Measurements from ENCODE around the gene GOLGA6L1.
"Not testable (repeated sequence)": the region's sequence is repeated elsewhere in the genome, so short reads cannot be mapped to it uniquely, and the experiment has no call there.

The GOLGA6L1 gene, protein sequence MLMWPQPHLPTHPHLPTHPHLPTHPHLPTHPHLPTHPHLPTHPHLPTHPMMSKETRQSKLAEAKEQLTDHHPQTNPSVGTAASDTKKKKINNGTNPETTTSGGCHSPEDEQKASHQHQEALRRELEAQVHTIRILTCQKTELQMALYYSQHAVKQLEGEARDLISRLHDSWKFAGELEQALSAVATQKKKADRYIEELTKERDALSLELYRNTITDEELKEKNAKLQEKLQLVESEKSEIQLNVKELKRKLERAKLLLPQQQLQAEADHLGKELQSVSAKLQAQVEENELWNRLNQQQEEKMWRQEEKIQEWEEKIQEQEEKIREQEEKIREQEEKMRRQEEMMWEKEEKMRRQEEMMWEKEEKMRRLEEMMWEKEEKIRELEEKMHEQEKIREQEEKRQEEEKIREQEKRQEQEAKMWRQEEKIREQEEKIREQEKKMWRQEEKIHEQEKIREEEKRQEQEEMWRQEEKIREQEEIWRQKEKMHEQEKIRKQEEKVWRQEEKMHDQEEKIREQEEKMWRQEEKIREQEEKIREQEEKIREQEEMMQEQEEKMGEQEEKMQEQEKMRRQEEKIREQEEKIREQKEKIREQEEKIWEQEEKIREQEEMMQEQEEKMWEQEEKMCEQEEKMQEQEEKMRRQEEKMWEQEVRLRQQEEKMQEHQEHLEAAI
- 0 reads per million in 3 donors for total RNA-seq

- not testable (repeated sequence) for DNase-seq; H3K27ac ChIP-seq (ENCODE audit: insufficient read depth, low read length, poor library complexity, severe bottlenecking); H3K9me3 ChIP-seq (ENCODE audit: control insufficient read depth, low read length); H3K27me3 ChIP-seq (replicated peaks; ENCODE audit: control insufficient read depth, insufficient read depth, low read length, poor library complexity, severe bottlenecking); H3K4me1 ChIP-seq (ENCODE audit: control insufficient read depth, insufficient read depth, low read length, poor library complexity, severe bottlenecking); H3K36me3 ChIP-seq (ENCODE audit: control insufficient read depth, insufficient read depth, low read length); H3K4me3 ChIP-seq (ENCODE audit: insufficient read depth, low read depth, low read length, poor library complexity, severe bottlenecking)
Observed at GRCh38 chr15:23136722-23137121, at the start of gene GOLGA6L1. GOLGA6L1 (minus strand) TSS chr15:23136822; CDS start chr15:23136731, 91 bp downstream.

GRCh38 chr15:23181201-23181600 lies 44.6 kb upstream of the GOLGA6L1 start:
- not testable (repeated sequence) for H3K27me3 ChIP-seq (replicated peaks; ENCODE audit: control insufficient read depth, insufficient read depth, low read length, poor library complexity, severe bottlenecking); H3K4me3 ChIP-seq (ENCODE audit: insufficient read depth, low read depth, low read length, poor library complexity, severe bottlenecking); DNase-seq; H3K27ac ChIP-seq (ENCODE audit: insufficient read depth, low read length, poor library complexity, severe bottlenecking); H3K9me3 ChIP-seq (ENCODE audit: control insufficient read depth, low read length); H3K36me3 ChIP-seq (ENCODE audit: control insufficient read depth, insufficient read depth, low read length); H3K4me1 ChIP-seq (ENCODE audit: control insufficient read depth, insufficient read depth, low read length, poor library complexity, severe bottlenecking)

DNA sequence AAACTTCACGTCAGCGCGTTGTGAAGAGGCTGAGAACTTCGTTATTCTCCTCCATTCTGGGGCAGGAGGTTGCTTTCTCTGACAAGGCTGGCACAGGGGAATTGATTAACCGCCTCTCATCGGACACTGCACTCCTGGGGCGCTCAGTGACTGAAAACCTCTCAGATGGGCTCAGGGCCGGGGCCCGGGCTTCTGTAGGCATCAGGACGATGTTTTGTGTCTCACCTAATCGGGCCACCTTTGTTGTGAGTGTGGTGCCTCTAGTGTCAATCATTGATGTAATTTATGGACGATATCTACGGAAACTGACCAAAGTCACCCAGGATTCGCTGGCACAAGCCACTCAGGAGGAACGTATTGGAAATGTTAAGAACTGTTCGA lies 43.9 kb upstream of the GOLGA6L1 start:
- H3K9me3 ChIP-seq (ENCODE audit: control insufficient read depth, low read length); DNase-seq; H3K4me1 ChIP-seq (ENCODE audit: control insufficient read depth, insufficient read depth, low read length, poor library complexity, severe bottlenecking); H3K27me3 ChIP-seq (replicated peaks; ENCODE audit: control insufficient read depth, insufficient read depth, low read length, poor library complexity, severe bottlenecking); H3K27ac ChIP-seq (ENCODE audit: insufficient read depth, low read length, poor library complexity, severe bottlenecking); H3K4me3 ChIP-seq (ENCODE audit: insufficient read depth, low read depth, low read length, poor library complexity, severe bottlenecking); H3K36me3 ChIP-seq (ENCODE audit: control insufficient read depth, insufficient read depth, low read length): not testable (repeated sequence)

- not testable (repeated sequence) for H3K4me1 ChIP-seq (ENCODE audit: control insufficient read depth, insufficient read depth, low read length, poor library complexity, severe bottlenecking); H3K27ac ChIP-seq (ENCODE audit: insufficient read depth, low read length, poor library complexity, severe bottlenecking); H3K27me3 ChIP-seq (replicated peaks; ENCODE audit: control insufficient read depth, insufficient read depth, low read length, poor library complexity, severe bottlenecking); H3K4me3 ChIP-seq (ENCODE audit: insufficient read depth, low read depth, low read length, poor library complexity, severe bottlenecking); H3K36me3 ChIP-seq (ENCODE audit: control insufficient read depth, insufficient read depth, low read length); DNase-seq; H3K9me3 ChIP-seq (ENCODE audit: control insufficient read depth, low read length)
Observed at GRCh38 chr15:23179768-23180546, 43.3 kb upstream of the GOLGA6L1 start.

DNA sequence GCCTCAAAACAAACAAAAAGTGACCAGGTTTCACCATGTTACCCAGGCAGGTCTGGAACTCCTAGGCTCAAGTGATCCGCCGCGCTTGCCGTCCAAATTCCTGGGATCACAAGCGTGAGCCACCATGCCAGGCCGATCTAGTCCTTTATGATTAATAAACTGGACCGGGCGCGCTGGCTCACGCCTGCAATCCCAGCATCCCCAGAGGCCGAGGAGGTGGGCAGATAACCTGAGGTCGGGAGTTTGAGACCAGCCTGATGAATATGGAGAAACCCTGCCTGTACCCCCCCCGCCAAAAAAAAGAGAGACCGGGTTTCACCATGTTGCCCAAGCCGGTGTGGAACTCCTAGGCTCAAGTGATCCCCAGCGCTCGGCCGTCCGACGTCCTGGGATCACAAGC lies 40.1 kb upstream of the GOLGA6L1 start:
- not testable (repeated sequence) for DNase-seq; H3K27ac ChIP-seq (ENCODE audit: insufficient read depth, low read length, poor library complexity, severe bottlenecking); H3K27me3 ChIP-seq (replicated peaks; ENCODE audit: control insufficient read depth, insufficient read depth, low read length, poor library complexity, severe bottlenecking); H3K36me3 ChIP-seq (ENCODE audit: control insufficient read depth, insufficient read depth, low read length); H3K9me3 ChIP-seq (ENCODE audit: control insufficient read depth, low read length); H3K4me3 ChIP-seq (ENCODE audit: insufficient read depth, low read depth, low read length, poor library complexity, severe bottlenecking); H3K4me1 ChIP-seq (ENCODE audit: control insufficient read depth, insufficient read depth, low read length, poor library complexity, severe bottlenecking)

DNA sequence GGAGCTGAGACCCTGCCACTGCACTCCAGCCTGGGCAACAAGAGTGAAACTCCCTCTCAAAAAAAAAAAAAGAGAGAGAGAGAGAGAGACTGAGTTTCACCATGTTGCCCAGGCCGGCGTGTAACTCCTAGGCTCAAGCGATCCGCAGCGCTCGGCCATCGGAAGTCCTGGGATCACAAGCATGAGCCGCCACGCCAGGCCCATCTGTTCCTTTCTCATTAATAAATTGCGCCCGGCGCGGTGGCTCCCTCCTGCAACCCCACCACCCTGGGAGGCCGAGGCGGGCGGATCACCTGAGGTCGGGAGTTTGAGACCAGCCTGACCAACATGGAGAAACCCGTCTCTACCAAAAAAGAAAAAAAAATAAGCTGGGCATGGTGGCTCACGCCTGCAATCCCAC lies 39.0 kb upstream of the GOLGA6L1 start:
- not testable (repeated sequence) for DNase-seq; H3K9me3 ChIP-seq (ENCODE audit: control insufficient read depth, low read length); H3K4me3 ChIP-seq (ENCODE audit: insufficient read depth, low read depth, low read length, poor library complexity, severe bottlenecking); H3K36me3 ChIP-seq (ENCODE audit: control insufficient read depth, insufficient read depth, low read length); H3K27me3 ChIP-seq (replicated peaks; ENCODE audit: control insufficient read depth, insufficient read depth, low read length, poor library complexity, severe bottlenecking); H3K27ac ChIP-seq (ENCODE audit: insufficient read depth, low read length, poor library complexity, severe bottlenecking); H3K4me1 ChIP-seq (ENCODE audit: control insufficient read depth, insufficient read depth, low read length, poor library complexity, severe bottlenecking)

DNA sequence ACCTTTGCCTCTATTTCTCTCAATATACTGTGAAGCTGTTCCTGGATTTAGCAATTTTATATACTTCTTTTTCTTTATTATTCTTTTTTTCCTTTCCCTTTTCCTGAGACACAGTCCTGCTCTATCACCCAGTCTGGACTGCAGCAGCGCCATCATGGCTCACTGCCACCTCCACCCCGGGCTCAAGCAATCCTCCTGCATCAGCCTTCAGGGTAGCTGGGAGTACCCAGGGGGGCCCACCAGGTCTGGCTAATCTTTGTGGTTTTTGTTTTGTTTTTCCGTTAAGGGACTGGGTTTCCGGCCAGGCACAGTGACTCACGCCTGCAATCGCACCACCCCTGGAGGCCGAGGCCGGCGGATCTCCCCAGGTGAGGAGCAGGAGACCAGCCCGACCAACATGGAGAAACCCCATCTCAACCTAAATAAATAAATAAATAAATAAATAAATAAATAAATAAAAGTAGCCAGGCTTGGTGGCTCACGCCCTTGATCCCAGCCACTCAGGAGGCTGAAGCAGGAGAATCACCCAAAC lies 38.1 kb upstream of the GOLGA6L1 start:
- H3K27ac ChIP-seq (ENCODE audit: insufficient read depth, low read length, poor library complexity, severe bottlenecking); DNase-seq; H3K27me3 ChIP-seq (replicated peaks; ENCODE audit: control insufficient read depth, insufficient read depth, low read length, poor library complexity, severe bottlenecking); H3K4me1 ChIP-seq (ENCODE audit: control insufficient read depth, insufficient read depth, low read length, poor library complexity, severe bottlenecking); H3K36me3 ChIP-seq (ENCODE audit: control insufficient read depth, insufficient read depth, low read length); H3K9me3 ChIP-seq (ENCODE audit: control insufficient read depth, low read length); H3K4me3 ChIP-seq (ENCODE audit: insufficient read depth, low read depth, low read length, poor library complexity, severe bottlenecking): not testable (repeated sequence)

GRCh38 chr15:23132787-23133186 lies 3.8 kb downstream of the GOLGA6L1 start:
- not testable (repeated sequence) for H3K4me1 ChIP-seq (ENCODE audit: control insufficient read depth, insufficient read depth, low read length, poor library complexity, severe bottlenecking); H3K9me3 ChIP-seq (ENCODE audit: control insufficient read depth, low read length); H3K27ac ChIP-seq (ENCODE audit: insufficient read depth, low read length, poor library complexity, severe bottlenecking); H3K27me3 ChIP-seq (replicated peaks; ENCODE audit: control insufficient read depth, insufficient read depth, low read length, poor library complexity, severe bottlenecking); H3K4me3 ChIP-seq (ENCODE audit: insufficient read depth, low read depth, low read length, poor library complexity, severe bottlenecking); H3K36me3 ChIP-seq (ENCODE audit: control insufficient read depth, insufficient read depth, low read length); DNase-seq

DNA sequence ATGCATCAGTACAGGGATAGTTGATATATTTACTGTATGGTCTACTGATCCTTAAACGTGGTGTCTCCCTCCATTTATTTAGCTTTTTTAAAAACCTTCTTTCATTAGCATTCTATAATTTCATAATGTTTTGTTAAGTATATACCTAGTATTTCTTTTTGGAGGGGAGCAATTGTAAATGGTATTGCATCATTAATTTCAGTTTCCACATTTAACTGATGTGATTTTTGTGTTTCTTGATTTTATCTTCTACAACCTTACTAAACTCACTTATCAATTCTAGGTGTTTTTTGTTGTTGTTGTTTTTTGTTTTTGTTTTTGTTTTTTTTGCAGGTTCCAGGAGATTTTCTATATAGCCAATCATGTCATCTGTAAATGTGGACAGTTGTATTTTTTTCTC lies 18.4 kb downstream of the GOLGA6L1 start:
- H3K9me3 ChIP-seq (ENCODE audit: control insufficient read depth, low read length): no peaks in the 10 kb centered on the region
- H3K4me3 ChIP-seq (ENCODE audit: insufficient read depth, low read depth, low read length, poor library complexity, severe bottlenecking): no peak overlapping the region
- no peaks in the 10 kb centered on the region for H3K4me1 ChIP-seq (ENCODE audit: control insufficient read depth, insufficient read depth, low read length, poor library complexity, severe bottlenecking)
- H3K27ac ChIP-seq (ENCODE audit: insufficient read depth, low read length, poor library complexity, severe bottlenecking): no peak overlapping the region
- no peaks in the 10 kb centered on the region for H3K36me3 ChIP-seq (ENCODE audit: control insufficient read depth, insufficient read depth, low read length)
- H3K27me3 ChIP-seq (replicated peaks; ENCODE audit: control insufficient read depth, insufficient read depth, low read length, poor library complexity, severe bottlenecking): no peaks in the 10 kb centered on the region
- DNase-seq: no peak

DNA sequence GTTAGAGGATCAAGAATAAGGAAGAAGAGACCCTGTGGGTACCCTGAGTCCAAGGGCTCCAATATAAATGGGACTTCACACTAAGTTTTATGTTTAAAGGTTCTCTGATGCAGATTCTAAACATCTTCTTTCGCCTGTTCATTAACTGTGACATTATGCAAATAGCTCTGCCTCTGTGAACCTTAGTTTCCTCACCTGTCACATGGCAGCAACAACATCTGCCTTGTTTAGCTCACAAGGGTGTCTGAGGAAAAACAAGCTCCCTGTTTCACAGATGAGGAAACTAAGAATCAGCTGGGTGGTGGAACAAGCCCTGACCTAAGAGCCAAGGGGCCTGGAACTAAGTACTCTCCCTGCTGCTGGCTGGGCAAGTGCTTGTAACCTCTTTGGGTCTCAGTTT lies 40.8 kb downstream of the GOLGA6L1 start:
- Histone ChIP-seq H3K36me3 (ENCODE audit: control insufficient read depth, insufficient read depth, low read length) (no peaks in the 10 kb centered on the region), H3K9me3 (ENCODE audit: control insufficient read depth, low read length) (no peaks in the 10 kb centered on the region), H3K27me3 (replicated peaks; ENCODE audit: control insufficient read depth, insufficient read depth, low read length, poor library complexity, severe bottlenecking) (no peaks in the 10 kb centered on the region), H3K27ac (ENCODE audit: insufficient read depth, low read length, poor library complexity, severe bottlenecking) (no peak overlapping the region), H3K4me3 (ENCODE audit: insufficient read depth, low read depth, low read length, poor library complexity, severe bottlenecking) (no peak overlapping the region), H3K4me1 (ENCODE audit: control insufficient read depth, insufficient read depth, low read length, poor library complexity, severe bottlenecking) (no peaks in the 10 kb centered on the region)
- DNase-seq: no peak
